Psoas muscle (tissue), 8 donors: ENCODE measurements around the gene TAMM41. TPM values are rescaled to one million over a fixed set of nuclear protein-coding genes. Genes with fewer than 3 reads are reported as not detected.

Experiments used
- ATAC-seq, 4 donors: fragments of 200-7000 bp; cut with Tn5 transposase; one replicate each; pipeline ENCODE4 v1.9.1; 2020; ENCODE audit warnings: moderate library complexity in 3 of 4, mild to moderate bottlenecking in 2 of 4
- DNase-seq, 2 donors: peaks; one replicate each; pipeline ENCODE4 v3.0.0-alpha.2; 2020
- H3K27ac ChIP-seq: fragments of 200-600 bp; one replicate; pipeline ENCODE4 v1.8.0; 2022
- H3K27me3 ChIP-seq, 3 donors: fragments of 200-600 bp in 1 of 3; one replicate each; pipeline versions ENCODE4 v1.6.1 to v1.8.0; 2013 to 2022; ENCODE audit warnings: low read length in 2 of 3, mild to moderate bottlenecking in 2 of 3, moderate library complexity in 1 of 3; ENCODE audit not compliant: insufficient read depth in 3 of 3
- H3K36me3 ChIP-seq, 2 donors: fragments of 200-600 bp in 1 of 2; one replicate each; pipeline versions ENCODE4 v1.6.1 to v1.8.0; 2013 to 2022; ENCODE audit warnings: low read depth in 1 of 2, mild to moderate bottlenecking in 1 of 2, moderate library complexity in 1 of 2; ENCODE audit not compliant: insufficient read depth in 1 of 2
- H3K4me1 ChIP-seq: fragments of 200-600 bp; one replicate; pipeline ENCODE4 v1.8.0; 2022
- H3K4me3 ChIP-seq: fragments of 200-600 bp; one replicate; pipeline ENCODE4 v1.8.0; 2022; ENCODE audit warnings: mild to moderate bottlenecking
- H3K9me3 ChIP-seq: fragments of 200-600 bp; one replicate; pipeline ENCODE4 v1.8.0; 2022
- CTCF ChIP-seq: fragments of 200-600 bp; IDR thresholded peaks from one replicate; pipeline ENCODE4 v1.8.0; 2022; ENCODE audit warnings: antibody characterized with exemption
- whole genome bisulfite sequencing, 3 donors: extraction: QIAGEN DNeasy Blood & Tissue Kit; methylation state at CpG; one replicate each; pipeline versions ENCODE4 v1.1.6 to v1.1.7; 2013; 5-methylcytosine and 5-hydroxymethylcytosine counted together
- intact Hi-C, 2 donors: fragments of 100-400 bp; cut with DNase I; formaldehyde crosslinking; loops; one replicate each; pipeline versions ENCODE4 v1.11.0 to v1.14.2; 2022
- polyA plus RNA-seq, 3 donors: library from polyadenylated mRNA; stranded (reverse); fragments of 200-250 nt; gene quantifications; one replicate each; pipeline ENCODE4 v1.2.3, GENCODE V29; 2013
- total RNA-seq, 4 donors: library from RNA; stranded (reverse); fragmentation: NEBNext Ultra II Directional in 2 of 4; extraction: Animal tissue kit (Norgen Biotek cat#: 25700) in 2 of 4; gene quantifications; one replicate each; pipeline versions ENCODE4 v1.2.1 to v1.2.4, GENCODE V29; 2021 to 2023
- donor health status: healthy with polysubstance abuse.
- donor health status: DM: no; HTN: no; CAD: no; lungs with moderate emphysema.
- donor health status: Bipolar disorder and iron deficiency.
- donor health status: healthy.
- donor health status: DM: yes; HTN: yes; CAD: no.
- donor health status: DM: no; HTN: no; CAD: no.
- donor health status: DM: no; HTN: no; CAD: no.
- donor health status: DM: yes; HTN: yes; CAD: no.

The TAMM41 gene
- total and polyA plus RNA-seq, 7 donors: 5.8 to 13.1 (median 7.8) TPM

GRCh38 chr3:11825301-11825700 is 21.4 kb downstream of the TAMM41 start:
- Histone ChIP-seq H3K27ac (no peak overlapping the region), H3K27me3 (no peaks in the 10 kb centered on the region), H3K4me3 (no peak overlapping the region), H3K9me3 (no peaks in the 10 kb centered on the region), H3K4me1 (no peaks in the 10 kb centered on the region), H3K36me3 (peaks cover 0 to 97% of the 10 kb centered on the region in 2 donors)
- ATAC-seq: no peak
- DNase-seq: no peak
- 88 to 93% (median 88%) methylated on average over 5 of the region's 5 CpGs for WGBS, 3 donors
- no peak for TF ChIP-seq CTCF
- intact Hi-C loops: no loop called here

GRCh38 chr3:11820531-11821041 is 26.1 kb downstream of the TAMM41 start:
- Histone ChIP-seq H3K4me3 (no peak overlapping the region), H3K9me3 (no peaks in the 10 kb centered on the region), H3K36me3 (peaks cover 0 to 83% of the 10 kb centered on the region in 2 donors), H3K27me3 (no peaks in the 10 kb centered on the region), H3K27ac (no peak overlapping the region), H3K4me1 (peaks cover 16% of the 10 kb centered on the region)
- no peak for TF ChIP-seq CTCF
- 62 to 70% (median 62%) methylated on average over 3 of the region's 3 CpGs for WGBS, 3 donors
- ATAC-seq (no peak), DNase-seq (no peak)
- intact Hi-C loops: no loop called here

GRCh38 chr3:11819146-11819689 is 27.5 kb downstream of the TAMM41 start:
- 67 to 80% (median 67%) methylated on average over 4 of the region's 4 CpGs for WGBS, 3 donors
- no peak for DNase-seq
- Histone ChIP-seq H3K36me3 (peaks cover 0 to 83% of the 10 kb centered on the region in 2 donors), H3K9me3 (no peaks in the 10 kb centered on the region), H3K27ac (peak overlapping the region; percentile 79), H3K4me3 (no peak overlapping the region), H3K4me1 (peaks cover 16% of the 10 kb centered on the region), H3K27me3 (no peaks in the 10 kb centered on the region)
- ATAC-seq: no peak
- intact Hi-C loops: no loop called here
- no peak for TF ChIP-seq CTCF

GRCh38 chr3:11818033-11818432 is 28.7 kb downstream of the TAMM41 start:
- Histone ChIP-seq H3K9me3 (no peaks in the 10 kb centered on the region), H3K4me3 (no peak overlapping the region), H3K27me3 (no peaks in the 10 kb centered on the region), H3K36me3 (peaks cover 0 to 84% of the 10 kb centered on the region in 2 donors), H3K27ac (peak overlapping the region; percentile 79), H3K4me1 (peaks cover 16% of the 10 kb centered on the region)
- ATAC-seq (peak; percentile 95 to 98 (median 96)), DNase-seq (no peak)
- WGBS, 3 donors: 27 to 33% (median 31%) methylated on average over 5 of the region's 5 CpGs
- intact Hi-C loops: no loop called here
- TF ChIP-seq CTCF: no peak

- ATAC-seq (no peak), DNase-seq (no peak)
- intact Hi-C loops: no loop called here
- Histone ChIP-seq H3K4me3 (no peak overlapping the region), H3K27ac (no peak overlapping the region), H3K4me1 (peaks cover 16% of the 10 kb centered on the region), H3K27me3 (no peaks in the 10 kb centered on the region), H3K36me3 (peaks cover 0 to 81% of the 10 kb centered on the region in 2 donors), H3K9me3 (no peaks in the 10 kb centered on the region)
- no peak for TF ChIP-seq CTCF
- WGBS, 3 donors: 86 to 91% (median 86%) methylated on average over 4 of the region's 4 CpGs
These were observed 31.6 kb downstream of the TAMM41 start for GRCh38 chr3:11815111-11815510.
